SK-N-SH treated with all-trans-retinoic acid at 6 μM for 48 hours (cell line): ENCODE measurements around the gene LRRC2.

ENCODE experiments used
- ATAC-seq: fragments of 200-7000 bp; cut with Tn5 transposase; 3 replicates; pipeline ENCODE4 v1.9.1; 2020; ENCODE audit warnings: mild to moderate bottlenecking, moderate library complexity
- ARNTL ChIP-seq: fragments of 450-650 bp; formaldehyde crosslinking; IDR thresholded peaks from 2 replicates; pipeline ENCODE4 v1.5.0; 2020; ENCODE audit warnings: low read depth, mild to moderate bottlenecking, moderate library complexity, borderline replicate concordance
- BACH2 ChIP-seq: fragments of 250-450 bp; sonication (Bioruptor Pico); IDR thresholded peaks from 2 replicates; pipeline ENCODE4 v1.9.0; 2021; ENCODE audit warnings: mild to moderate bottlenecking, borderline replicate concordance
- CREB5 ChIP-seq: fragments of 250-450 bp; sonication (Bioruptor Pico); IDR thresholded peaks from 2 replicates; pipeline ENCODE4 v1.5.1; 2020; ENCODE audit warnings: low read depth, mild to moderate bottlenecking, moderate library complexity
- CSDC2 ChIP-seq: fragments of 250-450 bp; sonication (Bioruptor Pico); IDR thresholded peaks from 2 replicates; pipeline ENCODE4 v1.5.0; 2020; ENCODE audit warnings: mild to moderate bottlenecking, moderate library complexity
- CSRNP3 ChIP-seq: fragments of 250-450 bp; sonication (Bioruptor Pico); IDR thresholded peaks from 2 replicates; pipeline ENCODE4 v1.5.1; 2021; ENCODE audit warnings: mild to moderate bottlenecking, moderate library complexity
- GLIS3 ChIP-seq: fragments of 250-450 bp; sonication (Bioruptor Pico); IDR thresholded peaks from 2 replicates; pipeline ENCODE4 v1.5.0; 2020; ENCODE audit warnings: mild to moderate bottlenecking, moderate library complexity
- PATZ1 ChIP-seq: fragments of 250-450 bp; sonication (Bioruptor Pico); IDR thresholded peaks from 2 replicates; pipeline ENCODE4 v1.8.0; 2020; ENCODE audit warnings: mild to moderate bottlenecking, moderate library complexity, borderline replicate concordance
- POU6F1 ChIP-seq: fragments of 250-450 bp; sonication (Bioruptor Pico); IDR thresholded peaks from 2 replicates; pipeline ENCODE4 v1.8.0; 2021; ENCODE audit warnings: low read depth, mild to moderate bottlenecking, moderate library complexity, borderline replicate concordance
- SNAI2 ChIP-seq: fragments of 250-450 bp; sonication (Bioruptor Pico); IDR thresholded peaks from 2 replicates; pipeline ENCODE4 v1.5.0; 2020; ENCODE audit warnings: mild to moderate bottlenecking, moderate library complexity
- TSHZ2 ChIP-seq: fragments of 250-450 bp; sonication (Bioruptor Pico); IDR thresholded peaks from 2 replicates; pipeline ENCODE4 v1.5.0; 2020; ENCODE audit warnings: mild to moderate bottlenecking, moderate library complexity
- ZFP3 ChIP-seq: fragments of 250-450 bp; sonication (Bioruptor Pico); IDR thresholded peaks from 2 replicates; pipeline ENCODE4 v1.5.0; 2020; ENCODE audit warnings: mild to moderate bottlenecking, moderate library complexity
- ZFP30 ChIP-seq: fragments of 450-650 bp; formaldehyde crosslinking; IDR thresholded peaks from 2 replicates; pipeline ENCODE4 v1.5.0; 2022; ENCODE audit warnings: mild to moderate bottlenecking, moderate library complexity
- ZNF565 ChIP-seq: fragments of 450-650 bp; formaldehyde crosslinking; conservative IDR thresholded peaks from 2 replicates; pipeline ENCODE4 v1.5.0; 2020; ENCODE audit warnings: low read depth, mild to moderate bottlenecking, moderate library complexity

LRRC2 gene

GRCh38 chr3:46503200-46503874, 62.8 kb downstream of the LRRC2 start (continued):
- TF ChIP-seq ZFP30 (CRISPR knock-in tag), result no peak

GRCh38 chr3:46501702-46502101, 64.4 kb downstream of the LRRC2 start:
- TF ChIP-seq TSHZ2 (CRISPR knock-in tag) (no peak), POU6F1 (CRISPR knock-in tag) (no peak), SNAI2 (CRISPR knock-in tag) (no peak), GLIS3 (CRISPR knock-in tag) (no peak)
- no peak for ATAC-seq

- TF ChIP-seq CREB5 (CRISPR knock-in tag), result no peak
- no peak for TF ChIP-seq ZFP30 (CRISPR knock-in tag)
- TF ChIP-seq ZFP3, result no peak
- no peak for TF ChIP-seq CSDC2 (CRISPR knock-in tag)
- no peak for TF ChIP-seq POU6F1 (CRISPR knock-in tag)
- no peak for TF ChIP-seq PATZ1 (CRISPR knock-in tag)
- TF ChIP-seq ARNTL (CRISPR knock-in tag), result no peak
- no peak for TF ChIP-seq BACH2 (CRISPR knock-in tag)
- no peak for TF ChIP-seq CSRNP3 (CRISPR knock-in tag)
- TF ChIP-seq ZNF565 (CRISPR knock-in tag), result no peak
- no peak for ATAC-seq
These were observed 65.2 kb downstream of the LRRC2 start for GRCh38 chr3:46500656-46501635.
